Fibroblast of upper back skin (primary cell): Measurements from ENCODE around the gene TSC2.

Source experiments
- DNase-seq: peaks from one replicate; pipeline ENCODE4 v3.0.0-alpha.2; 2013

Gene TSC2

DNA sequence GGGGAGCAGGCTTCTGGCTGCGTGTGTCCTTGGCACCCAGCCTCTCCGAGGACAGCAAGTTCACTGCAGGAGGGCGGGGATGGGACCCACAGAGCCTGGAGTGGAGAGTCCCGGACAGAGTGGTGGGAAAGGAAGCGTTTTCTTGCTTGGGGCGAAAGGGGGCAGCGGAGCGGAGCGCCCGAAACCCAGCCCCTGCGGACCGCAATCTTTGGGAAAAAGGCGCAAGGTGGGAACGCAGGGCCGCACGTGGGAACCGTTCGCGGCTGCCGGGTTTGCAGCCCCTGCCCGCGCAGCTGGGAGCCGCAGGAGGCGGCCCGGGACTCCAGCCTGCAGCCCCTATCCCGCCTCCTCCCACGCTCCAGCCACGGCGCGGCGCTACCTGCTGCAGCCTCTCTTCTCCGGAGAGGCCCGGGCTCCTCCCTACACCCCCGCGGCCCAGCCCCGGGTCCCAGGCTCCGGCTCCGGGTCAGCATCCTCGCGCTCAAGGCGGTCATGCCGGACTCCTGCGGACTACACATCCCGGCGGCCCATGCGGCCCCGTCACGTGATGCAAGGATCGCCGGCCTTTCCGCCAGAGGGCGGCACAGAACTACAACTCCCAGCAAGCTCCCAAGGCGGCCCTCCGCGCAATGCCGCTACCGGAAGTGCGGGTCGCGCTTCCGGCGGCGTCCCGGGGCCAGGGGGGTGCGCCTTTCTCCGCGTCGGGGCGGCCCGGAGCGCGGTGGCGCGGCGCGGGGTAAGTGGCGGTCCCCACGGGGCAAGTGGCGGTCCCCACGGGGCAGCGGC, at the start of gene TSC2, which contains the start of gene NTHL1:
TSC2 (plus strand) TSS at position 656 of the 786 bp plus-strand sequence. CDS start 631 bp downstream, outside the sequence.
NTHL1 (minus strand) TSS at position 505 of the 786 bp plus-strand sequence; CDS start at position 494, 11 bp downstream.
- DNase-seq = peak; percentile 93

DNA sequence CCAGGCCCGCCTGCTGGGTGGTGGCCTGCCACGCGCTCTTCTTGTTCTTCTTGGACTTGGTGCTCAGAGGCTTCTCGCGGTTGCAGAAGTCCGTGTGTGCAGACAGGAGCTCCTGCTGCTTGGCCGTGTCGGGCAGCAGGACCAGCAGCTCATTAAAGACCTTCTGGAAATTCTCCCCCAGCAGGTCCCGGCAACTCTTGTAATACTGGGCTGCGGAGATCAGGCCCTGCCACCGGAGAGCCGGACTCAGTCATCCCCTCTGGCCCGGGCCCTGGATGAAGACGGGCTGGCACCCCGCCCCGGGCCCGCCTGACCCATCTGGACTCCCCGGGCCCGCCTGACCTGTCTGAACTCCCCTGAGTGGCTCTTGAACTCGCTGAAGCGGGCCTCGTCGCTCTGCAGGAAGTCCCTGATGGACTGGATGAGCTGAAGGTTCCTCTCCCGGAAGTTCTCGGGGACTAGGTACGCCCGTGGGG, 49.4 kb upstream of the TSC2 start:
- DNase-seq = no peak

- no peak for DNase-seq
Observed at GRCh38 chr16:1998852-1999801, 48.7 kb upstream of the TSC2 start.

GRCh38 chr16:1999866-2000514, 47.8 kb upstream of the TSC2 start:
- no peak for DNase-seq

GRCh38 chr16:2001035-2001434, 46.8 kb upstream of the TSC2 start:
- DNase-seq = no peak

DNA sequence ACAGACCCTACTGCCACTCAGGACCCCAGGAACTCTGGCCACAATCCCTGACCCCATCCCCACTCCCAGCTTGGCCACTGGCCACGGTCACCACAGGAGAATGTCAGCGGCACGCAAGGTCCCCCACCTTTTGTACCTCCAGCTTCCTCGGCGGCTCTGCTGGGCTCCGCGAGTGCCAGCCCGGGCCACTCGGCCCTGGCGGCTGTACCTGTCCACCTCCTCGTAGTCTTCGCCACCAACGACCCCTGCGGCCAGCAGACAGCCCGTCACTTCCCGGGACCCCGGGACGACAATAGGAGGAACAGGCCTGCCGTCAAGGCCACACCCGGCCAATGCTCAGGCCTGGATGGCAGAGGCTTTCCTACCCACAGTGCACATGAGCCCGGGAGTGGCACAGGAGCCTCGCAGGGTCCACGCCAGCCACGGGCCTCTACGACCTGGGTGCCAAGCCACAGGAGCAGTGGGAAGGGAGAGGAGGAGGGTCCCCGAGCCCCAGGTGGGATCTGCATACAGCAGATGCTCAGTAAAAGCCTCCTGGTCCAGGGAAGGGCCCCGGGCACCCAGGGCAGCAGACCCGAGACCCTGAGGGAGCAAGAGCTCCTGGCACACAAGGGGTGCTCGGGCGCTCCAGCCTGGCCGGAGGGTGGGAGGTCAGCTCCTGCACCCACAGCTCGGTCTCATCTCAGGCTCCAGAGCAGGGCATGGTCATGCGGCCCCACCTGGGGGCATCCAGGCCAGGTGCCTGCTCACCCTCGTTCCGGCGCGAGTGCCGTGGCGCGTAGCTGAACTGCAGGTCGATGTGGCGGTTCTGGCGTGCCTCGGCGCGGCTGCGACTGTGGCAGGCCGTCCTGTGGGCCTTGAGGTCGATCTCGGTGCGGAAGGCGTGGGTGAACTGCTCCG, 46.1 kb upstream of the TSC2 start:
- DNase-seq = no peak

DNA sequence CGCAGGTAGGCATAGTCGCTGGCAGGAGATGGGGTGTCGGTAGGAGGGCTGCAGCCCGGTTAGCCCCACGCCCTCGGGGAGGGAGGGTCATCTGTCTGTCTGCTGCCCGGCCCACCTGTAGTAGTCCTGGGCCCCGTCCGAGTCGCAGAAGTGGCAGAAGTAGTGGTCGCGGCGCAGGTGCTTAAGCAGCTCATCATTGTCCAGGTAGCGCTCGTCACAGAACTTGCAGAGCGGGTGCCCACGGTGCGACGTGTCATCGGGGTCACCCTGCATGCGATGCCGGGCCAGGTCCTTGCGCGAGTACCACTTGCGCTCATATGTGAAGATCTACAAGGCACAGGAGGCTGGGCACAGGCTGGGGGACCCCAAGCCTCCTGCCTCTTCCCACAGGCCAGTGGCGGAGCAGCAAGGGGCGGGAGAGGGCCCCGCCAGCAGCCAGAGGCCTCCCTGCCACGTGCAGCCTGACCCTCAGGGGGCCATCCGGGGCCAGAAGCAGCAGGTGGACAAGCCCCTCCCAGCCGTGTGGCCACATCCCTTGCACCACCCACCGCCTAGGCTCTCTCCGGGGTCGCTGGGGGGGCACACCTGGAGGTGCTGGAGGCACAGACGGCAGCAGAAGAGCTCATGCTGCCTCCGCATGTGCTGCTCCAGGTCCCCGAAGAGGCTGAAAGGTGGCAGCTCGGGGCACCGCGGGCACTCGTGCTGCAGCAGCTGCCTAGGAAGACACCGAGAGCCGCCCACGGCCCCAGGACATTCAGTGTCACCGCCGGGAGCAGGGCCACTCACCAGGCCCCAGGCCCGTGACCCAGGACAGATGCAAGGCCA, 45.2 kb upstream of the TSC2 start:
- no peak for DNase-seq

DNA sequence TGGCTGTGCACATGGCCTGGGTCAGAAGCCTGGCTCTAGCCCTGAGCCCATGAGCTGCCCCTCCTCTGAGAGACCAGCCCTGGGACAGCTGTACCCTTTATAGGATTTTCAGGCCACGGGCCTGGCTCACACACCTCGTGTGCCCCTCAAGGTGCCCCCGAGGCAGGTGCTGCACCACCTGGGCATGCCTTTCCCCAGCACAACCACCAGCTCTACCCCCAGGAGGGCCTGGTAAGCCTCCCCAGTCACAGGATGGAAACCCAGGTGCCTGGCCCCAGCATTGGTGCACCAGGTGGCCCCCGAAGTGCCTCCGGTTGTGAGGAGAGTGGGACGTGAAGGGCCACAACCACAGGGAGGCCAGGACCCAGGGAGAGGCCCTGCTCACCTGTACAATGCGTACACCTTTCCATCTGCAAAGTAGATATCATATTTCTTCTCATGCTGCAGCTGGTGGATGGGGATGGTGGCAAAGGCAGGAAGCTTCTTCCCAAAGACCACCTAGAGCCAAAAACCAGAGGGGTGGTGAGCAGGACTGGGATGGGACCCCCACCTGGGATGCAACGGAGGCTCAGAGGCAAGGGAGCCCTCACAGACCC, 44.5 kb upstream of the TSC2 start:
- no peak for DNase-seq

- DNase-seq = peak; percentile 74
Observed at GRCh38 chr16:2003827-2004641, 43.8 kb upstream of the TSC2 start.

- no peak for DNase-seq
Observed at GRCh38 chr16:2004795-2005517, 42.8 kb upstream of the TSC2 start.

GRCh38 chr16:2005646-2006045, 42.1 kb upstream of the TSC2 start:
- no peak for DNase-seq

GRCh38 chr16:2006317-2006716, 41.5 kb upstream of the TSC2 start:
- DNase-seq = no peak

- no peak for DNase-seq
Observed at GRCh38 chr16:2007081-2007836, 40.5 kb upstream of the TSC2 start.

DNA sequence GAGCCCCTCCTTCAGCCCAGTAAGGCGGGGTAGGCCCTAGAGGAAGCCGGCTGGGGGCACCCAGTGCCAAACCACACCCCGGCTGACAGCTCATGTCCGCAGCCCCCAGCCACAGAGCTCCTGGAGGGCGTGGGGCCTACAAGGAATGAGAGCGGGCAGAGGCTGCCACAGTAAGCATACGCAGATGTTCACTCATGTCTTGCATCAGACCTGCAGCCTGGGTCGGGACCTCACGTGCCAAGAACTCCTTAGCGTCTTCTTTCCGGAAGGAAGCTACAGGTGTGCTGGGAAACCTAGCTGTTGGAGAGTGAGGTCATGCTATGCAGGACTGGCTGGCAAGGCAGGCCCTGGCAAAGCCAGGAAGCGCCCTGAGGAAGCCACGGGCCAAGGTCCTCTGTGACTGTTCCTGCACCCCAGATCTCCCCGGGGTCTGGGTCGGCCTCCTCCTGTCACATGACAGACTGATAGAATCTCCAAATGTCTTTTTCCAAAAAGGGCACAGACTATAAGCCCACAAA, 39.7 kb upstream of the TSC2 start:
- DNase-seq = peak; percentile 36

DNA sequence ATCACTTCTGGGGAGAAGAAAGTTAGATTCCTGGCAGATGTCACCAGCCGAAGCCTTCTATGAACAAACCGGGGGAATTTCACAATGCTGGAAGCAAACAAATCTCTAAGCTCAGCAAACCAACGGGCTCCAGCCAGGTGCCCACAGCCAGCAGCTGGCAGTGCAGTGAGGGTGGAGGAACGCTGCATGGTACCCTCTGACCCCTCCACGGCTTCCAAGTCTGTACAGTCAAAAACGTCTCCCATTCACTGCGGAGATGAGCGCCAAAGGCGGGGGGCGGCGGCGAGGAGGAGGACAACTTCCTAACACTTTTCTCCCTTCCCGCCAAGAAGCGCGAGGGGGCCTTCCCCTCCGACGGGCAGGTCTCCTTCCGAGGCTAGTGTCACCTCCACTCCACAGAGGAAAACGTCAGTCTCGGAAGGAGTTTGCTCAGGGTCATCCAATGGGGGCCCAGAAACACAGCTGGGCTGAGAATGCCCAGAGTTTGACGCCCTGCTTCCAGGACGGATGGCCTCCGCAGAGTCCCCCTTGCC, 39.1 kb upstream of the TSC2 start:
- no peak for DNase-seq

DNA sequence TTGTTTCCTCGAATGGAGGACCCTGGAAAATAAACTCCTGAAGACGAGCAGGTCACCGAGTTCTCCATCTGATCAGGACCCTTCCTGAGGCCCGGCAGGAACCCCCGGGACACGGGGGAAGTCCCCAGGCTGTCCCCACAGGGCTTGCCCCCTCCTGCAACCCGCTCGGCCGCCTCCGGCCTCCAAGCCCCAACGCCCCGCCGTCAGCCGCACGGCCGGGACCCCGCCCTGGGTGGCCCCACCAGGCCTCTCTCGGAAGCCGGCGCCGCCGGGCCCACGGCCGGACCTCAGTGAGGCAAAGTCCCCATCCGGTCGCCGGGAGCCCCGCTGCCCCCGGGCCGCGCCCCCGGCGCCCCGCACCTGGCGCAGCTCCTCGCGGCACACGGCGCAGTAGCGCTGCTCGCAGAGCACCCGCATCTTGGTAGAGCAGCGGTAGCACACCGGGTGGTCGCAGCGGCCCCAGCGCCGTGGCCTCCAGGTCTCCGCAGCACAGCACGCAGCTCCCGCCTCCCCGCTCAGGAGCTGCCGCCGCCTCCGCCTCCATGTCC, 38.5 kb upstream of the TSC2 start:
- DNase-seq = no peak

GRCh38 chr16:2009791-2010510, 37.8 kb upstream of the TSC2 start, which contains the start of gene ZNF598:
TSS of gene ZNF598 (minus strand) at chr16:2009821.
- peak; percentile 85 for DNase-seq
